ENCODE results near the gene SLC44A2. TPM values are rescaled to one million over a fixed set of nuclear protein-coding genes. Genes with fewer than 3 reads are reported as not detected.
A peak's percentile ranks its signal among the peaks of the same experiment; 100 is the strongest.

SLC44A2 gene
- total RNA-seq, 4 donors from 2014 or later = 36.6 to 371 (median 81.4) TPM

DNA sequence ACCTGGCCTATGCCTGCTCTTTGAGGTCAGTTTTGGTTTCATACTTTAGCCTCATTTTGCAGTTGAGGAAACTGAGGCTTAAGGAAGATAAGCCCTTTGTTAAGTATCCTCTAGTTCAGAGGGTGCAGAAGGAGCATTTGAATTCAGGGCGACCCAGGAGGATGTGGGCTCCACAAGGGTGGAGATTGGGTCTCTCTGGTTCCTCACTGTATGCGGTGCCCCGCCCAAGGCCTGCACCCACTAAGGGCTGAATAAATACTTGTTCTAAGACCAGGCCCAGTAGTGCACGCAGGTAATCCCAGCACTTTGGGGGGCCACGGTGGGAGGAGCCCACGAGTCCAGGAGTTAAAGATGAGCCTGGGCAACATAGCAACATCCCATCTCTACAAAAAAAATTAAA lies 768 bp upstream of the SLC44A2 start:
- TF ChIP-seq, protein P1, sequence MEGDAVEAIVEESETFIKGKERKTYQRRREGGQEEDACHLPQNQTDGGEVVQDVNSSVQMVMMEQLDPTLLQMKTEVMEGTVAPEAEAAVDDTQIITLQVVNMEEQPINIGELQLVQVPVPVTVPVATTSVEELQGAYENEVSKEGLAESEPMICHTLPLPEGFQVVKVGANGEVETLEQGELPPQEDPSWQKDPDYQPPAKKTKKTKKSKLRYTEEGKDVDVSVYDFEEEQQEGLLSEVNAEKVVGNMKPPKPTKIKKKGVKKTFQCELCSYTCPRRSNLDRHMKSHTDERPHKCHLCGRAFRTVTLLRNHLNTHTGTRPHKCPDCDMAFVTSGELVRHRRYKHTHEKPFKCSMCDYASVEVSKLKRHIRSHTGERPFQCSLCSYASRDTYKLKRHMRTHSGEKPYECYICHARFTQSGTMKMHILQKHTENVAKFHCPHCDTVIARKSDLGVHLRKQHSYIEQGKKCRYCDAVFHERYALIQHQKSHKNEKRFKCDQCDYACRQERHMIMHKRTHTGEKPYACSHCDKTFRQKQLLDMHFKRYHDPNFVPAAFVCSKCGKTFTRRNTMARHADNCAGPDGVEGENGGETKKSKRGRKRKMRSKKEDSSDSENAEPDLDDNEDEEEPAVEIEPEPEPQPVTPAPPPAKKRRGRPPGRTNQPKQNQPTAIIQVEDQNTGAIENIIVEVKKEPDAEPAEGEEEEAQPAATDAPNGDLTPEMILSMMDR (IDR thresholded peaks at IDR 0.05) = no peak
- TF ChIP-seq POLR2A (IDR thresholded peaks at IDR 0.05) (no peak), EP300 (IDR thresholded peaks at IDR 0.05; ENCODE audit: low read depth) (no peak), POLR2AphosphoS5 (IDR thresholded peaks at IDR 0.05) (no peak)
- H3K36me3 ChIP-seq = no peaks in the 10 kb centered on the region
- no peaks in the 10 kb centered on the region for H3K27me3 ChIP-seq
- peak overlapping the region in 1 of 4 donors; percentile 88 for H3K4me3 ChIP-seq
- H3K4me1 ChIP-seq = peaks cover 8 to 32% (median 17%) of the 10 kb centered on the region in 4 donors
- 48% methylated on average over 6 of the region's 6 CpGs; no CpG with 5 or more reads in 1 of the 2 donors for WGBS, 2 donors (ENCODE audit: low coverage in 1 of 2)
- peak overlapping the region; percentile 82 to 90 (median 88) for H3K27ac ChIP-seq
- intact Hi-C loops (cut with DNase I; ENCODE audit: low total_unique reads) = no loop called here
- in situ Hi-C loops (cut with MboI; ENCODE audit: low pct_ligation_motif_present in 1 of 4, low pct_unique_long_range_greater_than_20kb in 1 of 4, low sequenced_read_pairs in 3 of 4) = no loop called here
- no peaks in the 10 kb centered on the region for H3K9me3 ChIP-seq
- DNase-seq = peak; percentile 48

DNA sequence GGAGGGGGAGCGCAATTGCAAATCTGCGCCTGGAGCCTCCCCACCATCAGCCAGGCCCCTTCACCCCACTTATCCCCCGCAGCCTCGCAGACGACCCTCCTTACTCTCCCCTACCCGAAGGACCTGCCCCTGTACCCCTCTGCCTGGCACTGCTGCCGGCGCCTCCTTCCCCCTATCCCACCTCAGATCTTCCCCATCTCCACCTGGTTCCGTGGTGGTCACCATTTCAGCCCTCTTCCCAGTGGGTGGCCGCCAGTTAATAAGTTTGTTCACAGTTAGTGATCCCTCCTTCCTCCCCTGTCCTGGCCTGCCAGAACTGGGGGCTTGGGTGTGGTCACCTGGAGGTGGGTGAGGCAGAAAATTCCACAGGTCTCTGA lies 397 bp downstream of the SLC44A2 start:
- peak overlapping the region; percentile 82 to 90 (median 88) for H3K27ac ChIP-seq
- intact Hi-C loops (cut with DNase I; ENCODE audit: low total_unique reads) = no loop called here
- in situ Hi-C loops (cut with MboI; ENCODE audit: low pct_ligation_motif_present in 1 of 4, low pct_unique_long_range_greater_than_20kb in 1 of 4, low sequenced_read_pairs in 3 of 4) = no loop called here
- H3K4me1 ChIP-seq = peaks cover 8 to 32% (median 17%) of the 10 kb centered on the region in 4 donors
- TF ChIP-seq POLR2A (IDR thresholded peaks at IDR 0.05) (peak; percentile 1), EP300 (IDR thresholded peaks at IDR 0.05; ENCODE audit: low read depth) (no peak)
- no peaks in the 10 kb centered on the region for H3K27me3 ChIP-seq
- no peaks in the 10 kb centered on the region for H3K36me3 ChIP-seq
- H3K4me3 ChIP-seq = peak overlapping the region; percentile 64 to 88 (median 66)
- DNase-seq = no peak
- WGBS, 2 donors (ENCODE audit: low coverage in 1 of 2) = 39 to 40% methylated on average over 1 to 10 of the region's 10 CpGs
- H3K9me3 ChIP-seq = no peaks in the 10 kb centered on the region

DNA sequence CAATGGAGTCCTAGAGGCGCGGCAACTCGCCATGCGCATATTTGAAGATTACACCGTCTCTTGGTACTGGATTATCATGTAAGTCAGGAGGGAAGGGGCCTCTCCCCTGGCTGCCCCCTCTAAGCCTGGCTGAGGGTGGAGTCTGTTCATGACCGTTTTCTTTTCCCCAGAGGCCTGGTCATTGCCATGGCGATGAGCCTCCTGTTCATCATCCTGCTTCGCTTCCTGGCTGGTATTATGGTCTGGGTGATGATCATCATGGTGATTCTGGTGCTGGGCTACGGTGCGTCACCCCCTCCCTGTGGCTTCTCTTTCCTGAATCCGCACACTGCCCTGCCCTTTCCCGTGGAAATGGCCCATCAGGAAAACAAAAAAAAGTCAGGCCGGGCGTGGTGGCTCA lies 6.5 kb downstream of the SLC44A2 start:
- intact Hi-C loops (cut with DNase I; ENCODE audit: low total_unique reads) = no loop called here
- H3K36me3 ChIP-seq = peaks cover 0 to 43% (median 12%) of the 10 kb centered on the region in 4 donors

DNA sequence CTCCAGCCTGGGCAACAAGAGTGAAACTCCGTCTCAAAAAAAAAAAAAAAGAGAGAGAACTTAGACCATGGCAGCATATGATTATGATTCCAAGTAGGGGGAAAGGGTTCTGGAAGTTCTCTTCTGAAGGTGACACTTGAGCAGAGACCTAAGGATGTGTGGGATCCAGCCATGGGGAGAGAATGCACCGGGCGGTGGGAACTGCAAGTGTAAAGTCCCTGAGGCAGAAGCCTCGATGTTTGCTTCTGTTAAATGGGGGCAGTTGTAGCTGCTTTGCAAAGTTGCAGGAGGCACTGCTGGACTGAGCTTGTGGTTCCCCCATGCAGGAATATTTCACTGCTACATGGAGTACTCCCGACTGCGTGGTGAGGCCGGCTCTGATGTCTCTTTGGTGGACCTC lies 9.1 kb downstream of the SLC44A2 start:
- no peak for DNase-seq
- 84% methylated on average over 7 of the region's 7 CpGs; no CpG with 5 or more reads in 1 of the 2 donors for WGBS, 2 donors (ENCODE audit: low coverage in 1 of 2)
- intact Hi-C loops (cut with DNase I; ENCODE audit: low total_unique reads) = no loop called here
- Histone ChIP-seq H3K36me3 (peaks cover 0 to 59% (median 18%) of the 10 kb centered on the region in 4 donors), H3K9me3 (no peaks in the 10 kb centered on the region), H3K27me3 (no peaks in the 10 kb centered on the region), H3K27ac (no peak overlapping the region), H3K4me3 (no peak overlapping the region), H3K4me1 (peaks cover 0 to 4% (median 0%) of the 10 kb centered on the region in 4 donors)
- TF ChIP-seq POLR2AphosphoS5 (IDR thresholded peaks at IDR 0.05) (no peak), POLR2A (IDR thresholded peaks at IDR 0.05) (no peak), EP300 (IDR thresholded peaks at IDR 0.05; ENCODE audit: low read depth) (no peak)
- TF ChIP-seq, protein P1 (IDR thresholded peaks at IDR 0.05) = no peak
- in situ Hi-C loops (cut with MboI; ENCODE audit: low pct_ligation_motif_present in 1 of 4, low pct_unique_long_range_greater_than_20kb in 1 of 4, low sequenced_read_pairs in 3 of 4) = no loop called here

More for the DNA sequence above, 6.5 kb downstream of the SLC44A2 start:
- Histone ChIP-seq H3K27me3 (no peaks in the 10 kb centered on the region), H3K9me3 (no peaks in the 10 kb centered on the region), H3K27ac (no peak overlapping the region), H3K4me3 (no peak overlapping the region), H3K4me1 (peaks cover 0 to 3% (median 0%) of the 10 kb centered on the region in 4 donors)
- DNase-seq = no peak
- TF ChIP-seq POLR2A (IDR thresholded peaks at IDR 0.05) (no peak), POLR2AphosphoS5 (IDR thresholded peaks at IDR 0.05) (no peak), EP300 (IDR thresholded peaks at IDR 0.05; ENCODE audit: low read depth) (no peak)
- TF ChIP-seq, protein P1 (IDR thresholded peaks at IDR 0.05) = no peak
- in situ Hi-C loops (cut with MboI; ENCODE audit: low pct_ligation_motif_present in 1 of 4, low pct_unique_long_range_greater_than_20kb in 1 of 4, low sequenced_read_pairs in 3 of 4) = no loop called here
- whole genome bisulfite sequencing, 2 donors (ENCODE audit: low coverage in 1 of 2) = 84% methylated on average over 14 of the region's 14 CpGs; no CpG with 5 or more reads in 1 of the 2 donors

DNA sequence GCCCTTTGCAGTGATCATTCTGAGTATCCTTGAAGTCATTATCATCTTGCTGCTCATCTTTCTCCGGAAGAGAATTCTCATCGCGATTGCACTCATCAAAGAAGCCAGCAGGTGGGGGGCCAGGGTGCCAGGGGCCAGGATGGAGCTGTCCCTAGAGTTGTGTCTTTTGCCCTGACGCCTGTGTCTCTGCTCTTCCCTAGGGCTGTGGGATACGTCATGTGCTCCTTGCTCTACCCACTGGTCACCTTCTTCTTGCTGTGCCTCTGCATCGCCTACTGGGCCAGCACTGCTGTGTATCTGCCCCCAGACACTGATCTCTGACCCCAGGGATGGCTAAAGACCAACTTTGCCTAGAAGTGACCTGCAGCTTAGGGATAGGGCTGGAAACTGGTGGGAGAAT lies 9.6 kb downstream of the SLC44A2 start:
- H3K4me1 ChIP-seq = peaks cover 0 to 6% (median 0%) of the 10 kb centered on the region in 4 donors
- no peaks in the 10 kb centered on the region for H3K27me3 ChIP-seq
- no peaks in the 10 kb centered on the region for H3K9me3 ChIP-seq
- H3K4me3 ChIP-seq = no peak overlapping the region
- intact Hi-C loops (cut with DNase I; ENCODE audit: low total_unique reads) = no loop called here
- H3K27ac ChIP-seq = no peak overlapping the region
- WGBS, 2 donors (ENCODE audit: low coverage in 1 of 2) = 92 to 100% methylated on average over 2 to 6 of the region's 6 CpGs
- H3K36me3 ChIP-seq = peaks cover 0 to 59% (median 18%) of the 10 kb centered on the region in 4 donors
- in situ Hi-C loops (cut with MboI; ENCODE audit: low pct_ligation_motif_present in 1 of 4, low pct_unique_long_range_greater_than_20kb in 1 of 4, low sequenced_read_pairs in 3 of 4) = no loop called here
- DNase-seq = no peak
- TF ChIP-seq, protein P1 (IDR thresholded peaks at IDR 0.05) = no peak
